ENCODE measurements around the gene CBFA2T3. TPM values are rescaled to one million over a fixed set of nuclear protein-coding genes. Genes with fewer than 3 reads are reported as not detected.

Gene CBFA2T3
- total and polyA plus RNA-seq, 2 donors = 11.2 to 19.1 TPM

- WGBS = 71% methylated on average over 31 of the region's 31 CpGs
- peaks cover 0 to 27% of the 10 kb centered on the region in 2 donors for H3K9me3 ChIP-seq (ENCODE audit: control insufficient read depth in 2 of 2, insufficient read depth in 1 of 2, low read length in 1 of 2)
- peaks cover 0 to 37% of the 10 kb centered on the region in 2 donors for H3K36me3 ChIP-seq (ENCODE audit: control insufficient read depth in 2 of 2, insufficient read depth in 2 of 2, low read length in 1 of 2)
- peaks cover 0 to 16% of the 10 kb centered on the region in 2 donors for H3K27me3 ChIP-seq (ENCODE audit: control insufficient read depth in 2 of 2, insufficient read depth in 1 of 2, low read length in 1 of 2)
- DNase-seq (ENCODE audit: low read depth in 6 of 9, low spot score in 9 of 9) = no peak
- H3K4me1 ChIP-seq (ENCODE audit: control insufficient read depth in 2 of 2, insufficient read depth in 2 of 2, low read length in 2 of 2) = peaks cover 60 to 98% of the 10 kb centered on the region in 2 donors
- H3K27ac ChIP-seq (ENCODE audit: low read depth in 1 of 2, low read length in 1 of 2) = peak overlapping the region in 1 of 2 donors; percentile 92
- no peak overlapping the region for H3K4me3 ChIP-seq (ENCODE audit: low read length in 2 of 2)
Measured at GRCh38 chr16:88968589-88969280, 8.3 kb downstream of the CBFA2T3 start.

- 9% methylated on average over 29 of the region's 29 CpGs for WGBS
- H3K4me1 ChIP-seq (ENCODE audit: control insufficient read depth in 2 of 2, insufficient read depth in 2 of 2, low read length in 2 of 2) = peaks cover 65 to 98% of the 10 kb centered on the region in 2 donors
Measured at GRCh38 chr16:88967830-88968588, 9.0 kb downstream of the CBFA2T3 start.

GRCh38 chr16:88966986-88967829 lies 9.8 kb downstream of the CBFA2T3 start:
- Histone ChIP-seq H3K27me3 (ENCODE audit: control insufficient read depth in 2 of 2, insufficient read depth in 1 of 2, low read length in 1 of 2) (peaks cover 0 to 10% of the 10 kb centered on the region in 2 donors), H3K36me3 (ENCODE audit: control insufficient read depth in 2 of 2, insufficient read depth in 2 of 2, low read length in 1 of 2) (peaks cover 0 to 29% of the 10 kb centered on the region in 2 donors), H3K27ac (ENCODE audit: low read depth in 1 of 2, low read length in 1 of 2) (peak overlapping the region in 1 of 2 donors; percentile 92), H3K4me3 (ENCODE audit: low read length in 2 of 2) (peak overlapping the region; percentile 5 to 23), H3K9me3 (ENCODE audit: control insufficient read depth in 2 of 2, insufficient read depth in 1 of 2, low read length in 1 of 2) (peaks cover 0 to 31% of the 10 kb centered on the region in 2 donors), H3K4me1 (ENCODE audit: control insufficient read depth in 2 of 2, insufficient read depth in 2 of 2, low read length in 2 of 2) (peaks cover 73 to 98% of the 10 kb centered on the region in 2 donors)
- WGBS = 32% methylated on average over 47 of the region's 47 CpGs
- DNase-seq (ENCODE audit: low read depth in 6 of 9, low spot score in 9 of 9) = peak in 1 of 9 donors; percentile 72

More at GRCh38 chr16:88967830-88968588, 9.0 kb downstream of the CBFA2T3 start:
- H3K27ac ChIP-seq (ENCODE audit: low read depth in 1 of 2, low read length in 1 of 2) = peak overlapping the region; percentile 54 to 92
- peaks cover 0 to 31% of the 10 kb centered on the region in 2 donors for H3K9me3 ChIP-seq (ENCODE audit: control insufficient read depth in 2 of 2, insufficient read depth in 1 of 2, low read length in 1 of 2)
- H3K36me3 ChIP-seq (ENCODE audit: control insufficient read depth in 2 of 2, insufficient read depth in 2 of 2, low read length in 1 of 2) = peaks cover 0 to 37% of the 10 kb centered on the region in 2 donors
- peak in 3 of 9 donors; percentile 73 to 83 (median 77) for DNase-seq (ENCODE audit: low read depth in 6 of 9, low spot score in 9 of 9)
- H3K4me3 ChIP-seq (ENCODE audit: low read length in 2 of 2) = peak overlapping the region; percentile 5 to 23
- peaks cover 0 to 15% of the 10 kb centered on the region in 2 donors for H3K27me3 ChIP-seq (ENCODE audit: control insufficient read depth in 2 of 2, insufficient read depth in 1 of 2, low read length in 1 of 2)

- H3K27me3 ChIP-seq (ENCODE audit: control insufficient read depth in 2 of 2, insufficient read depth in 1 of 2, low read length in 1 of 2) = peaks cover 0 to 10% of the 10 kb centered on the region in 2 donors
- peaks cover 0 to 20% of the 10 kb centered on the region in 2 donors for H3K36me3 ChIP-seq (ENCODE audit: control insufficient read depth in 2 of 2, insufficient read depth in 2 of 2, low read length in 1 of 2)
- peaks cover 73 to 98% of the 10 kb centered on the region in 2 donors for H3K4me1 ChIP-seq (ENCODE audit: control insufficient read depth in 2 of 2, insufficient read depth in 2 of 2, low read length in 2 of 2)
- no peak overlapping the region for H3K4me3 ChIP-seq (ENCODE audit: low read length in 2 of 2)
- H3K27ac ChIP-seq (ENCODE audit: low read depth in 1 of 2, low read length in 1 of 2) = peak overlapping the region in 1 of 2 donors; percentile 92
- H3K9me3 ChIP-seq (ENCODE audit: control insufficient read depth in 2 of 2, insufficient read depth in 1 of 2, low read length in 1 of 2) = peaks cover 0 to 33% of the 10 kb centered on the region in 2 donors
- DNase-seq (ENCODE audit: low read depth in 6 of 9, low spot score in 9 of 9) = no peak
- 91% methylated on average over 19 of the region's 19 CpGs for WGBS
Measured at GRCh38 chr16:88965826-88966480, 11.1 kb downstream of the CBFA2T3 start.

- Histone ChIP-seq H3K27ac (ENCODE audit: low read depth in 1 of 2, low read length in 1 of 2) (peak overlapping the region in 1 of 2 donors; percentile 92), H3K27me3 (ENCODE audit: control insufficient read depth in 2 of 2, insufficient read depth in 1 of 2, low read length in 1 of 2) (peaks cover 0 to 10% of the 10 kb centered on the region in 2 donors), H3K4me1 (ENCODE audit: control insufficient read depth in 2 of 2, insufficient read depth in 2 of 2, low read length in 2 of 2) (peaks cover 68 to 98% of the 10 kb centered on the region in 2 donors), H3K9me3 (ENCODE audit: control insufficient read depth in 2 of 2, insufficient read depth in 1 of 2, low read length in 1 of 2) (peaks cover 0 to 34% of the 10 kb centered on the region in 2 donors), H3K36me3 (ENCODE audit: control insufficient read depth in 2 of 2, insufficient read depth in 2 of 2, low read length in 1 of 2) (peaks cover 0 to 20% of the 10 kb centered on the region in 2 donors), H3K4me3 (ENCODE audit: low read length in 2 of 2) (no peak overlapping the region)
- WGBS = 27% methylated on average over 8 of the region's 8 CpGs
- DNase-seq (ENCODE audit: low read depth in 6 of 9, low spot score in 9 of 9) = peak in 4 of 9 donors; percentile 76 to 89 (median 78)
Measured at GRCh38 chr16:88965411-88965810, 11.6 kb downstream of the CBFA2T3 start.

- peaks cover 0 to 10% of the 10 kb centered on the region in 2 donors for H3K27me3 ChIP-seq (ENCODE audit: control insufficient read depth in 2 of 2, insufficient read depth in 1 of 2, low read length in 1 of 2)
- peaks cover 67 to 98% of the 10 kb centered on the region in 2 donors for H3K4me1 ChIP-seq (ENCODE audit: control insufficient read depth in 2 of 2, insufficient read depth in 2 of 2, low read length in 2 of 2)
- no peak overlapping the region for H3K27ac ChIP-seq (ENCODE audit: low read depth in 1 of 2, low read length in 1 of 2)
- peaks cover 0 to 15% of the 10 kb centered on the region in 2 donors for H3K36me3 ChIP-seq (ENCODE audit: control insufficient read depth in 2 of 2, insufficient read depth in 2 of 2, low read length in 1 of 2)
- H3K4me3 ChIP-seq (ENCODE audit: low read length in 2 of 2) = no peak overlapping the region
- DNase-seq (ENCODE audit: low read depth in 6 of 9, low spot score in 9 of 9) = no peak
- H3K9me3 ChIP-seq (ENCODE audit: control insufficient read depth in 2 of 2, insufficient read depth in 1 of 2, low read length in 1 of 2) = peaks cover 0 to 30% of the 10 kb centered on the region in 2 donors
Measured at GRCh38 chr16:88964636-88965035, 12.4 kb downstream of the CBFA2T3 start.

GRCh38 chr16:88963583-88963982 lies 13.4 kb downstream of the CBFA2T3 start:
- Histone ChIP-seq H3K27ac (ENCODE audit: low read depth in 1 of 2, low read length in 1 of 2) (peak overlapping the region in 1 of 2 donors; percentile 19), H3K36me3 (ENCODE audit: control insufficient read depth in 2 of 2, insufficient read depth in 2 of 2, low read length in 1 of 2) (peaks cover 0 to 6% of the 10 kb centered on the region in 2 donors), H3K27me3 (ENCODE audit: control insufficient read depth in 2 of 2, insufficient read depth in 1 of 2, low read length in 1 of 2) (peaks cover 0 to 17% of the 10 kb centered on the region in 2 donors), H3K4me1 (ENCODE audit: control insufficient read depth in 2 of 2, insufficient read depth in 2 of 2, low read length in 2 of 2) (peaks cover 62 to 98% of the 10 kb centered on the region in 2 donors), H3K9me3 (ENCODE audit: control insufficient read depth in 2 of 2, insufficient read depth in 1 of 2, low read length in 1 of 2) (peaks cover 0 to 30% of the 10 kb centered on the region in 2 donors), H3K4me3 (ENCODE audit: low read length in 2 of 2) (no peak overlapping the region)
- 94% methylated on average over 20 of the region's 20 CpGs for WGBS
- DNase-seq (ENCODE audit: low read depth in 6 of 9, low spot score in 9 of 9) = no peak

- no peak overlapping the region for H3K4me3 ChIP-seq (ENCODE audit: low read length in 2 of 2)
- 35% methylated on average over 23 of the region's 23 CpGs for WGBS
Measured at GRCh38 chr16:88962478-88963152, 14.4 kb downstream of the CBFA2T3 start.

More at GRCh38 chr16:88962478-88963152, 14.4 kb downstream of the CBFA2T3 start:
- H3K27me3 ChIP-seq (ENCODE audit: control insufficient read depth in 2 of 2, insufficient read depth in 1 of 2, low read length in 1 of 2) = peaks cover 0 to 16% of the 10 kb centered on the region in 2 donors
- H3K36me3 ChIP-seq (ENCODE audit: control insufficient read depth in 2 of 2, insufficient read depth in 2 of 2, low read length in 1 of 2) = peaks cover 0 to 5% of the 10 kb centered on the region in 2 donors
- peaks cover 61 to 98% of the 10 kb centered on the region in 2 donors for H3K4me1 ChIP-seq (ENCODE audit: control insufficient read depth in 2 of 2, insufficient read depth in 2 of 2, low read length in 2 of 2)
- H3K9me3 ChIP-seq (ENCODE audit: control insufficient read depth in 2 of 2, insufficient read depth in 1 of 2, low read length in 1 of 2) = peaks cover 0 to 31% of the 10 kb centered on the region in 2 donors
- H3K27ac ChIP-seq (ENCODE audit: low read depth in 1 of 2, low read length in 1 of 2) = peak overlapping the region in 1 of 2 donors; percentile 36
- peak in 1 of 9 donors; percentile 82 for DNase-seq (ENCODE audit: low read depth in 6 of 9, low spot score in 9 of 9)

All from thymus (tissue), 11 donors.